Pons (tissue), 1 donor: ENCODE results near the gene CDKN2AIPNL.

ENCODE experiments used
- DNase-seq: peaks from one replicate; pipeline ENCODE4 v3.0.0-alpha.2; 2016; ENCODE audit warnings: low spot score

Gene CDKN2AIPNL, protein sequence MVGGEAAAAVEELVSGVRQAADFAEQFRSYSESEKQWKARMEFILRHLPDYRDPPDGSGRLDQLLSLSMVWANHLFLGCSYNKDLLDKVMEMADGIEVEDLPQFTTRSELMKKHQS

DNA sequence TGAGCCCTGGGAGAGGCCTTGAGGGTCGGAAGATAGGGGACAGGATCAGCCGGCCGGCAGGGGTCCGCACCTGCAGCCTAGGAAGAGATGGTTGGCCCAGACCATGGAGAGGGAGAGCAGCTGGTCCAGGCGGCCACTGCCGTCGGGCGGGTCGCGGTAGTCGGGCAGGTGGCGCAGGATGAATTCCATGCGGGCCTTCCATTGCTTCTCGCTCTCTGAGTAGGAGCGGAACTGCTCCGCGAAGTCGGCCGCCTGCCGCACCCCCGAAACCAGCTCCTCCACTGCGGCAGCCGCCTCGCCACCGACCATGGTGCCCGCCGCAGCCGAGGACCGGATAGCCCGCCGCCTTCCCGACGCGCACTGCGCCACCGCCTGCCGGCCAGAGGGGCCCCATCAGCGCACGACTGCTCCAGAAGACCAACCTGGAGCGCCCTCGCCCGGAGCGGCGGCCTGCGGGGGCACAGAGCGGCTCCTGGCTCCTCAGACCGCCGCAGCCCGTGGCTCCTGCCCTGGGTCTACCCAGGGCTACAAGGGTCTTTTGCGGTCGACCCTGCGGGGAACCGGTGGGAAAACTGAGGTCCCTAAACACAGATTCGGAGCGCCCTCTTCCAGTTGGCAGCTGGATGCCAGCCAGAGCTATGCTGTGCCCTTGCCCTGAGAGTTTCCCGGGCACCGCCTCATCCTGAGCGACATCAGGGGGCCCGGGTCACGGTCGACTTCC, at the start of gene CDKN2AIPNL:
Gene CDKN2AIPNL (minus strand): TSS at position 336 of the 721 bp plus-strand sequence. CDS start 27 bp downstream, at position 309.
- DNase-seq: peak; percentile 80

DNA sequence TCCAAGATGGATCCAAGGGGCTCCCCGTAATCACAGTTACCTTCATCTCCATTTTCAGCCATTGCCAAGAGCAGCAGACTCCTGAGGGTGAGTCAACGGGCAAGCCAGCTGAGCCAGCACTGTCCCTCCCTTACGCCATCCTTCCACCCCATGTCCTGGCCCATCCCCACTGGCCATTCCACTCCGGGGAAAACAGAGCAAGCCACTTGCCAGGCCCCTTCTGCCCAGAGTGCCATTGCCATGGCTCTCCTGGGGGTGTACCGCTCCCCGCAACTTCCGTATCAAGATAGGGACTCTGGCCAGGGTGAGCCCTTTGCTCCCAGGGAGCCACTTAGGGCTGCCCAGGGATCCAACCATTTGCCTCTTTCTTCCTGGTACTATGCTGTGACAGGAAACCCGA, 48.9 kb upstream of the CDKN2AIPNL start:
- DNase-seq: no peak

DNA sequence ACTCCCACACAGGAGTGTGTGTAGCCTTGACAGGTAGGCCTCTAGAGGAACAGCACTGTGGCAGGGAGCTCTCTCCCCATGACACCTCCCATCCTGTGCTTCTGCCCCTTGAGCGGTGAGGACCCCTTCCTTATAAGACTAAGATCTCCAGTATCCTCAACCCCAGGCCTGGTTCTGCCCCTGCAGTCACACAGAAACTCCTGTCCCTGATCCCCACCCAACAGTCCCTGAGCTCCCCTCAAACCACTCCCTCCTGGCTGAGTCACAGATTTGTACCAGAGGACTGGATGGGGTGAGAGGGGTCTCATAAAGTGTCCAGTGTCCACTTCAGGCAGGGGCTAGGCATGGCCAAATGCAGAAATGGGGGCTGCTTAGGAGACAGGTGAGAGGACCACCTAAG, 47.8 kb upstream of the CDKN2AIPNL start:
- DNase-seq: no peak

DNA sequence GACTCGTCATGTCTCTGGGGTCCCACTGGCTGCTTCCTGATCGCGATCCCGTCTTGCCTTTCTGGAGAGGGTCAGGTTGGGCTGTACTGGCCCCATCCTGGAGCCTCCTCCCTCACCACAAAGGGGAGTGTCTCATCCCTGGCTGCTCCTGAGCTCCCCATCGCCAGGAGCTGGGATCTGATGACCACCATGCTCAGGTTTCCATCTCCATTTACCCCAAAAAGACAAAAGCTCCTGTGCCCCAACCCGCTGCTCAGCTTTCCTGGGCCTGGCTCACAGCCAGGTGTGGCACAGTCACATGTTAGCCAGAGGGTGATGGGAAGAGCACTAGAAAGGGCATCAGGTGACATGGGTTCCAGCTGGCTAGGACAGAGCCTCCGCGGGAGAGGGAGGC, 47.3 kb upstream of the CDKN2AIPNL start:
- no peak for DNase-seq

DNA sequence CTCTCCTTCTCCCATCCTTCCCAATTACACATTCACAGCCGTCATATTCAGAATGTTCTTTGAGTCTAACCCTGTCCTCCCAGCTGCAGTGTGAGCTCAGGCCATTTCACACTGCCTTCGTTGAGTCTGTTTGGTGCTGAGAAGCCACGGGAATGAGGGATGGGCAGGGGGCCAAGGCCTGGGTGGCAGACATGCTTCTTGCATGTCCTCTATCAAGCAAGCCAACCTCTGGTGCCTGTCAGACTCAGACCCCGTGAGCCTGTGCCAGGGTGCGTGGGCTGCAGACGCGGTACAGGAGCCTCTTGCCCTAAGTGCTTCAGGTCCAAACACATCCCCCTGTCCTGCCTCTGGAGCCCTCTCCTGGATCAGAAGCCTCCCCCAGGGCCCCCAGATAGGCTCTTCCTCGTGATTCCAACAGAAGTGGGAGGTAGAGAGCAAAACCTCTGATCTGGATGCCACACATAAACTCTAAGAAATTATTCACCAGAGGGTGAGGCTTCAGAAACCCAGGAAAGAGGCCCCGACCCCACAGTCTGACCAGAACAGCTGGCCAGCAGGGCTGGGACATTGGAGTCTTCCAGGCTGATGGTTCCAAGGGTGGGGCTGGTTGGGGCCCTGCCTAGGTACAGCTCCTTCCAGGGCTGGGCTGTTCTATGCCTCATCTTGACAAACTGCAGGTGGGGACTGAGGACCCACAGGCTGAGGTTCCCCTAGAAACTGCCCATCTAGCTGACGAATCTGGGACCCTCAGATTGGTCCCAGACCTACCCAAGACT, 46.7 kb upstream of the CDKN2AIPNL start:
- DNase-seq: no peak

DNA sequence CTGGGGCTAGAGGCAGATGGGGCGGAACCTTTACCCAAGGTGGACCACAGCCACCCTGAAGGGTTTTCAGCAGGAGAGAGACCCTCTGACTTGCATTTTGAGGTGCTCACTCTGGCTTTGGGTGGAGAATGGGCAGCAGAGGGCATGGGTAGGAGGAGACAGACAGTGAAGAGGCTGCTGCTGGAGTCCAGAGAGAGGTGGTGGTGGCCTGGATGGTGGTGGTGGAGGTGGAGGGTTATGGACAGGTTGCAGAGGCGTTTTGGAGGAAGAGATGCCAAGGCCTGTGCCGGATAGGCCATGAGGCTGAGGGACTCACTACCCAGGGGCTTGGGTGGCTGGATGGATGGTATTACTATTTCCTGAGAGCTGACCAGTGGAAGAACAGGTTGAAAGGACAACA, 46.1 kb upstream of the CDKN2AIPNL start:
- DNase-seq: no peak

DNA sequence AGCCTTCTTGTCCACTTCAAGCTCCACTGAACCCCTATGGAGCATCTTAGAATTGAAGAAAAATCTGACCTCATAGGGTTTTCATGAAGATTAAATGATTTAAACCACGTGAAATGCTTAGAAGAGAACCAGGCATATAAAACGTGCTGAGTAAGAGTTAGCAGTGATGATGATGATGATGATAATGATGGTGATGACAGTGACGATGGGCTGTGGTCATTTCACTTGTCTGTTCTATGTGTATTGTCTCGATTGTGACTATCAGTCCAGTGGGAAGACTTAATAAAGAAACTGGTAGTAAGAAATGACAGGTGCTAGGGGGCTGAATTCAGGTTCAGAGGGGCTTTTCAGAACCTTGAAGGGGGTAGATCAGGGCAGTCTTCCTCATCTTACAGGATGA, 45.1 kb upstream of the CDKN2AIPNL start:
- no peak for DNase-seq

DNA sequence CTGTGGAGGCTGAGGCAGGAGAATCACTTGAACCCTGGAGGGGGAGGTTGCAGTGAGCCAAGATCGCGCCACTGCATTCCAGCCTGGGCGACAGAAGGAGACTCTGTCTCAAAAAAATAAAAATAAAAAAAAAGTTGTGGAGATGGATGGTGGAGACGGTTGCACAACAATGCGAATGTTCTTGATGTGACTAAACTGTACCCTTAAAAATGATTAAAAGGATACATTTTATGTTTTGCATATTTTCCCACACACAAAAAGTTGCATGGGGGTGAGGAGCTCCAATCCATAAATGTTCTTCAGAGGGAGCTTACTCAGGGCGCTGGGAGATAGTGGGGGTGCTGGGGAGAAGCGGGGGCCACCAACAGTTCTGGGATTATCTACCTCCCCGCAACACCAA, 43.8 kb upstream of the CDKN2AIPNL start:
- no peak for DNase-seq

DNA sequence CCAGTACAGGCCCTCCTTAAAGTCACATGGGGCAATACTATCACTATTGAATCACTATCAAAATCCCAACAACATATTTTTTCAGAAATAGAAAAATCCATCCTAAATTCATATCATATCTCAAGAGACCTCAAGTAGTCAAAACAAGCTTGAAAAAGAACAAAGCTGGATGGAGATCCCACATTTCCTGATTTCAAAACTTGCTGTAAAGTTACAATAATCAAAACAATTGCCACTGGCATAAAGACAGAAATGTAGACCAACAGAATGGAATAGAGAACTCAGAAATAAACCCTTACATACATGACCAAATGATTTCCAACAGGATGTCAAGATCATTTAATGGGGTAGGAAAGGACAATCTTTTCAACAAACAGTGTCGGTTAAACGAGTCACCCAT, 41.3 kb upstream of the CDKN2AIPNL start:
- no peak for DNase-seq

DNA sequence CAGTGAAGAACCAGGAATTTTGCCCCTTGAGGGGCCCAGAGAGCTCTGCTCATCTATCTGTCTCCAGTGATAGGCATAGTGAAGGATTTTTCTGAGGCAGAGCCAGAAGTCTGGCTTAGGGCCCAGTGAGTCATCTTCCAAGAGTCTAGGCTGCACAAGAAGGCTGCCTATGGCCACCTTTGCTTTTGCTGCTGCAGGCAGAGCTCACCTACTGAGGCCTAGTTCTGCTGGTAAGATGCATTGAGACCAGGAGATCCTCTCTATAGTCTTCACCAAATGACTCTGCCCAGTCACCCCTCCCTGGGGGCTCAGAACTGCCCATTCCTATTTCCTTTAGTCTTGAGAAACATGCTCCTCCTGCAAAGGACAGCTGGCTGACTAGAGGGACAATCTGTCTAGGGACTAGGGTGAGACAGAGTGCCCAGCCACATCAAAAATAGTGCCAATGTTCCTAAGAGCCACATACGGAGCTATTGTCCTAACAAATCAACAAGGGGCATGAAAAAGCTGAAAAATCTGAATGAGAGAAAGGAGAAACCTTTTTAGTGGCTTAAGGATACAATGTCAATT, 40.3 kb upstream of the CDKN2AIPNL start:
- DNase-seq: no peak

DNA sequence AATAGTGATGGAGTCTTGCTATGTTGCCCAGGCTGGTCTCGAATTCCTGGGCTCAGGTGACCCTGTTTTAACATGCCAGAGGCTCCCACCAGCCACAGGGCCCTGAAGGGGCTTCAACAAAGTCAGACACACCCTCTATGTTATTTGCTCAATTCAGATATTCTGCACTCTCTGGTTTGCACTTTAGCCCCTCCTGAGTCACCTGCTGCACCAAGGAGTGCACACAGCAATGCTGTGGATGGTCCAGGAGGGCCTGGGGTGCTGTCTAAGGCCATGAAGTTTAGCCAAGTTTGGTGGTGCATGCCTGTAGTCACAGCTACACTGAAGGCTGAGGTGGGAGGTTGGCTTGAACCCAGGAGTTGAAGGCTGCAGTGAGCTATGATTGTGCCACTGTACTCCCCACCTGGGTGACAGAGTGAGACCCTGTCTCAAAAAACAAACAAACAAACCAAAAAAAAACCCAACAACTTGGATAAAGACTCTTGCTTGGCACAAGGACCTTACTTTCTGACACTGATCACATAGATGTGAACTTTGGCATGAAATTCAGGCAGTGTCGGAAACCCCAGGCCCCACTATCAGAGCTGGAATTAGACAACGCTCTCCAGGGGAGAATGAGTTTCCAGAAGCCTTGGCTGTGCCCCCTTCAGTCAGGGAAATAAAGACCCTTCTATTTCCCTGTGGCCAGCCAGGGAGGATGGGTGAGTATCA, 39.7 kb upstream of the CDKN2AIPNL start:
- no peak for DNase-seq

DNA sequence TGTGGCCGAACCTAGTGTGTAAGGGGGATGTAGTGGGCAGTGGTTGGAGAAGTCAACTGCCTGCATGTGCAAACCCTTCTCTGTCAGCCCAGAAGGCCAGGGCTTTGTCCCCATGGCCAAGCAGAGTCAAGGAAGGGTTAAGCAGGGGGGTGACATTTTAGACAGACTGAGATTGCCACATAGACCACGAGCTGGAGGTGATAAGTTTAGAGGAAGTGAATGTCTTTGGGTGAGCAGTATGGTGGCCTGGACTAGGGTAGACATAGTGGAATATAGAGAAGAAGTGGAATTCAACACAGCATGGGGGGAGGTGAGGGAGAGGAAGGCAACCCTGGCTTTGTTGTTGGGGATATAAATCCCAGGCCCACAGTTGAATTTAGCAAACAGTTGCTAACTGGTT, 38.7 kb upstream of the CDKN2AIPNL start:
- no peak for DNase-seq

DNA sequence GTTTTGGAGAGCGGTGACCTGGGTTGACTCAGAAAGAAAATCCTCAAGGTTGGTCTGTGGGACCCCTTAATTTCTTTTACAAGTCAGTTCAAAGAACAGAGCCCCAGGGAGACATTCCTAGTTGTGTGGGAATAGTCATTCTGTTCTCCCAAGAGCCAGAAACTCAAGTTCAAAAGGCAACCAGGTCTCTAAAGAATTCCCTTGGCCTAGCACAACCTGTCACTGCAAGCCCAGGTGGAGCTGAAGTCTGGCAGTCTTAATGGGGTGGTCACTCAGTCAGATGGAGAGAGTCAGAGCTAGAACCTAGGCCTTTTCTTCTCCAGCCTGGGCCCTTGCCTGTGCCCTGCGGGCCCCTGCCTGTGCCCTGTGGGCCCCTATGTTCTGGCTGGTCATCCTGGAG, 37.5 kb upstream of the CDKN2AIPNL start:
- DNase-seq: no peak

DNA sequence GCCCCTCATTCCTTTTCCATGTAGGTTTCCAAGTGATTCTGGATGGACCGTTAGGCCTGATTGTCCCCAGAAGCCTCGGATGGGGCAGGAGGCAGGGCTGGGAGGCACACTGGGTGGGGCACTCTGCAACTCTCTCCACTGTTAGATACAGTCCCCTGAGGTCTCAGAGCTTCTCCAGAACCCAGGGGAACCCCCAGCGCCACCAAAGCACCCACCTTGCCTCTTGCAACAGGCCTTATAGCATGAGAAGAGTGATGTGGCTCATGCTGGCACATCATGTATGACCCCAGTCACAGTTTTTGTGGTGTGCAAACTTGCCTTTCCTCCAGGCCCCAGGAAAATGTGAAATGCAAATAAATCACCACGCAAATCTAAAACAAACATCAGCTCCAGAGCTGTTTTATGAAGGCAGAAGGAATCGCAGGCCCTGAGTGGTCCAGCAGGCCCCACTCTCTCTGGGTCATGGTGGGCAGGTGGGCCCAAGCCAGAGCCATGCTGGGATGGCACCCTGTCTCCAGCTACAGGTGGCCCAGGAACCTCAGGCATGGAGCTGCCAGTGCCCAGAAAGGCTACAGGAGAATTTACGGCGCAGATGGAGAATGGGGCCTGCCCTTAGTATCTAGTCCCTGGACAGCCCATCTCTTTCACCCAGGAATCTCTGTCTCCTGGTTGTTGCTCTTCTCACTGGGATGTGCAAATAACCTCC, 36.3 kb upstream of the CDKN2AIPNL start:
- DNase-seq: no peak

DNA sequence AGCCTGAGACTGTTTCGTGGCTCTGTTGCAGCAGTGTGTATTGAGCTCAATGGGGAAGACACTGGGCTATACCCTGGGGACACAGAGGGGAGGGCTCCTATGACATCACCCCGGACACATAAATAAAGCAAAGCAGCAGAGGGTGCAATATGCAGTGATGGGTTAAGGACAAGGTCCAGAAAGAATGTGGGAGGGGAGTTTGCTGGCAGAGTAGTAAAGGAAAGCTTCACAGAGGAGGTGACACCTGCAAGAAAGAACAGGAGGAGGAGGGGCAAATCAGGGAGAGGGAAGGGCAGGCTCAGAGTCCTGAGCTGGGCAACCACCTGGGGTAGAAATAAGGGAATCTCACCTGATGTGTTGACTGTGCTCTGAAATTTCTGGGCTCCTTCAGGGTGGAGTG, 35.3 kb upstream of the CDKN2AIPNL start:
- DNase-seq: no peak

DNA sequence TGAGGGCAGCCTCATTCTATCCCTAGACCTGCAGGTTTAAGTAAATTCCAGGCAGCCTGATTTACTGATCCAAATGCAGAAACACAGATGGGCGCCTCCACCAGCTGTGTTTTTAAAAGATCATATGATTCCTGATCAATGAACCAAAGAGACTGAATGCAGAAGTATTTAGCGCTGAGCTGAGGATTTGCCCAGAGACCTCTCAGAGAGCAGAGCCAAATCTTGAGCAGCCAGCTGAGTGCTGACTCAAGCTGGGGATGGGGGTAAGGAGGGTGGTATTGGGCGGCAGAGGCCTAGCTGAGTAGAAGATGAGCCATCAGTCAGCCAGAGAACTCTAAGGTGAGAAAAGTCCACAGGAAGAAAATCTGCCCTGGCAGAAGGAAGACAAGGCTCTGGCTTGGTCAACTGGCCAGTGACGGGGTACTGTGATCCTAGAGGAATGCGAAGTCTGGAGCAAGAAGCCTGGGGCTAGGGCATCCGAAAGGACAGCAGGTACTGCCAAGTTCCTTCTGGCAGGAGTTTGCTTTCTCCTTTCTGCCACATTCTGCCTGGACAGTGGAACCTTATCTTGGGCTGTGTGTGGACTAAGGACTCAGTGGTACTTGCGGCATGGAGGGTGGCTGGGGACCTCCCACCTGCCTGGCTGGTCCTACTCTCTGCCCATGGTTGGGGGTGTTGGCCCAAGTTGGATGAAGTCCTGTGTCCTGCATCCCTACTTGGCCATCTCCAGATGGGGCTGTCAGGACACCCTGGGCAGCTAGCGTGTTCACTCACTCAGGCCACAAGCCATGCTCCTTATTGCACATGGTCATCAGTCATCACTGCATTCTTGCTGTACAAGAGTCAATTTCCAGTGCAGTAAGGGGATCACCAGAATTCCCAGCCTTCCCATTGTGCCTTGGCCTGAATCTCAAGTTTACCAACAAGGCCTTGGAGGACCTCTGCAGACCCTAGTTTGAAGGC, 34.5 kb upstream of the CDKN2AIPNL start:
- no peak for DNase-seq

DNA sequence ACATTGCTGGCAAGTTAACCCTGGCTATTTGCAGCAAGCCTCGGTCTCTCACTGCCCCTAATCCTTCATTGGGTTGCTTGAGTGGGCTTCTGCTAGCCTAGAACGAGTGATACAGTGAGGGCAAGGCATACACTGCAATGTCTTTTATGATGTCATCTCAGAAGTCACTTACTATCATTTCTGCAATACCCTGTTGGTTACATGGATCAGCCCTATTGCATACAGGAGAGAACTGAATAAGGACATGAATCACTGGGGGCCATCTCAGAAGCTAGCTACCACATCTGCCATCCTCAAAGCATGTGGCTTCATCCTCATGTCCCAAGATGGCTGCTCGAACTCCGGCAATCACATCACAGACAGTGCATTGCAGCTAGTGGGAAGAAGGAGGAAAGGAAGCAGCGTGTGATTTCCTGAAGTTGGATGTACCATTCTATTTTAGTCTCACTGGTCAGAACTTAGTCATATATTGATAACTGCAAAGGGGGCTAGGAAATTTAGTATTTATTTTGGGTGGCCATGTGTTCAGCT, 33.3 kb upstream of the CDKN2AIPNL start:
- DNase-seq: no peak

DNA sequence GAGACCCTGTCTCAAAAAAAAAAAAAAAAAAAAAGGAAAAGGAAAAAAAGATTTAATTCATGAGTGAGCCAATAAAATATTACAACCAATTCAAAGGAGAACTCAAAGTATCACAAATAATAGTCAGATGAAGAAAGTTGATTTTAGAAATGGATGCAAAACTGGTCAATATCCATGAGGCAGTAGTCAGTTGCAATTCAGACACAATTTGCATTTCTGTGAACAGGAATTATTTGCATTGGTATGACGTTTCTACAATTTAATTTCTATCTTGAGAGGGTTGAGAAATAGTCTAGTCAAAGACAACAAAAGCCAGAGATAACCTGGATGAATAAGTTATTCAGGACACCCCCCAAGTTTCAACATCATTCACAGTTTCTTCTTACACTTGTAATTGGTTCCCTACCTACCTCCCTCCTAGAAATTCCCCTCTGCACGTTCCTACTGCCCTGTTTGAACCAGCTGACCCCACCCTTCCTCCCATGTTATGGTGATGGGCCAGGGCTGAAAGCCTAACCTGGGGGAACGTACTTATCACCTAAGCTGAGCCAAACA, 28.6 kb upstream of the CDKN2AIPNL start:
- DNase-seq: no peak

DNA sequence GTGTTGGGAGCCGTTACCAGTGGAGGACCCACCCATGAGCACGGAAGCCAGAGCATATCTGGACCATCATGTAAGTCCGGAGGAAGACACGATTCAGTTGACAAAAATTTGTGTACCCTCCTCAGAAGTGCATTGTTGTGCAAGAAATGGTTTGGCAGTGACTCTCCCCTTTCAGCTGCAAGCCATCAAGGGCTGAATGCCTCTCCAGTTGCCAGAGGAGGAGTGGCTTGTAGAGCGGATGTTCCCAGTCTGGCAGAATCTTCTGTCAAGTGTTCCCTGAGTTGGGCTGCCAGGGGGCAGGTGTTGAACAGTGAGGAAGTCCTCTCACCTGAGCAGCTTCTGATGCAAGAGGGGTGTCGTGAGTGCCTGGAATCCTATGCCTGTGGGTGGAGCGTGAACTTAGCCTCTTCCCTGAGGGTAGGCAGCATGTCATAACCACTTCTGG, 27.6 kb upstream of the CDKN2AIPNL start:
- DNase-seq: peak; percentile 79

DNA sequence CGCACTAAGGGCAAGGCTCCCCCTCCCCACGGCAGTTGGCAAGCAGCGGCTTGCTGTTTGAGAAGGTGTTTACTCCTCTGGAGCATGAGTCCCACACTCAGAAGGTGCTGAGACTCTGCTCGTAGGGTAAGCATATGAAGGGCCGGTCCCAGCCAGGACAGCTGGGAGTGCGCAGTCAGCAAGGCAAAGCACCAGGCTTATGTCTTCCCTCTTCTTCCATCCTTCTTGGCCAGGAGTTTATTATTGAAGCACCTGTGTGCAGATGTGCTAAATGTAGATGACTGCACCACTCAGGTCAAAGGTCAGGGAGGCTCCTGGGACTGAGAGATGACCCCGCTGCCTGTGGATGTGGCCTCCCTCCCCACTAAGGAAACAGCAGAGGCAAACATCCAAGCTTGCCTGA, 27.0 kb upstream of the CDKN2AIPNL start:
- DNase-seq: no peak
